Measurements from ENCODE around the gene RRAGA. TPM values are rescaled to one million over a fixed set of nuclear protein-coding genes. Genes with fewer than 3 reads are reported as not detected.
"Not testable (repeated sequence)": the region's sequence is repeated elsewhere in the genome, so short reads cannot be mapped to it uniquely, and the experiment has no call there.

Gene RRAGA
- polyA plus RNA-seq, 3 donors, result 107 to 121 (median 120) TPM

DNA sequence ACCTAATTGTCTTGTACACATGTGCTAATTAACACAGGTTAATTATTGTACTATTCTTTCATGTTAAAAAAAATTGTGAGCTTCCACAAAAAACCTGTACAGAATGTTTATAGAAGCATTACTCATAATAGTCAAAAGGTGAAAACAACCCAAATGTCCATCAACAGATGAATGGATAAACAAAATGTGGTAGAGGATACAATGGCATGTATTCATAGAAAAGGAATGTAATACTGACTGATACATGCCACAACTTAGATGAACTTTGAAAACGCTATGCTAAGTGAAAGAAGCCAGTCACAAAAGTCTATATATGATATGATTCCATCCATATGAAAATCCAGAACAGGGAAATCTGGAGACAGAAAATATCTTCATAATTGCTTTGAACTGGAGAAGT lies 25.6 kb downstream of the RRAGA start:
- no peak for DNase-seq (ENCODE audit: low read depth in 3 of 3, low spot score in 2 of 3)

DNA sequence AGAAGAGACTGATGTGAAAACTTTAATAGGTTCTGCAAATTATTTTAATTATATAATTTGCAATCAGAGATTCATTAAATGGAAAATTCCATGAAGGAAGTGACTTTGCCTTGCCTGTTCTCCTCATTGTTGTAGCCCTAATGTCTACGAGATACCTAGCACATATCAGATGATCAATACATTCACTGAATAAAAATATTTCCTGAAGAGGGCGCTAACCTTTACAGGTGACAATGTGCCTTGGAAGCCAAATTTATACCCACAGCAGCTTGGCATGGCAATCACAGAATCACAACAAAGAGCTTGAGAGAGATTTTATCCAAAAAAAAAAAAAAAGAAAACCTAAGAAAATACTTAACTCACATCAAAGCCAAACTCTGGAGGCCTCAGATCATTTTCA lies 36.1 kb downstream of the RRAGA start:
- no peak for DNase-seq (ENCODE audit: low read depth in 3 of 3, low spot score in 2 of 3)

DNA sequence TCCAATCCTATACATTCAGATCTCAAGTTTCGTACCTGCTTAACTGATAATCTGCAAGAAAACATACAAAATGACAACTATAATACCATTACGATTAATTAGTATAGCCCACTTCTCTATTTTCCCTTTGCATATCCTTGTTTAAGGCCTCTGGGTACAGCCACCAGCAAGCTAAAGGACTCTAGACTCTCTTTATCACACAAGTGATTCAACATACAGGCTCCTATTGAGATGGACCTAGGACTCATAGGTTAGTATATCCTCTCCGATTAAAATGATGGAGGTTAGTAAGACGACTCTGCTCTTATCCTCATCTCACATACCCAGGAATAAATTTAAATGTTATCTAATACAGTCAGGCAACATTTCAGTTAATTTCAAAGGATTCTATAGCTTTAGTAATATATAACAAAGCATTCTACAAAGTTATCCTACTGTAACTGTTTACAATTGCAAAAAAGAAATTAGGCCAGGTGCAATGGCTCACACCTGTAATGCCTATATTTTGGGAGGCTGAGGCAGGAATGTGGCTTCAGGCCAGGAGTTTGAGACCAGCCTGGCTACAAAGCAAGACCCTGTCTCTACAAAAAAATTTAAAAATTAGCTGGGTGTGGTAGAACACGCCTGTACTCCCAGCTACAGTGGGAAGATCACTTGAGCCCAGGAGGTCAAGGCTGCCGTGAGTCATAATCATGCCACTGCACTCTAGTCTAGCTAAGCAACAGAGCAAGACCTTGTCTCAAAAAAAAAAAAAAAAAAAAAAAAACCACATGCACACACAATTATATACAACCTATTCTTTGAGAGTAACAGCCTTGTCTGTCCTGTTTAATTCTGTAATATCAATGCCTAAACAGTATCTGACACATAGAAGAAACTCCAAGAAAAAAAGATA lies 38.1 kb downstream of the RRAGA start:
- DNase-seq (ENCODE audit: low read depth in 3 of 3, low spot score in 2 of 3), result no peak

DNA sequence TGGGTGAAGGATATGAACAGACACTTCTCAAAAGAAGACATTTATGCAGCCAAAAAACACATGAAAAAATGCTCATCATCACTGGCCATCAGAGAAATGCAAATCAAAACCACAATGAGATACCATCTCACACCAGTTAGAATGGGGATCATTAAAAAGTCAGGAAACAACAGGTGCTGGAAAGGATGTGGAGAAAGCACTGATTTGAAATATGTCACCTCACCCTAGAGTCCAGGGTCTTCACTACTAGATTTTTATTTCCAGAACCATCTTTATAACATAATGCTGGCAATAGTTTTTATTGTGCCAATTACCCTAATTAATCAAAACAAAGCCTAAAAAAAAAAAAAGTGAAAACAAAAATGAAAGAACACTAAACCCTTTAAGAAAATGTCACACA lies 48.2 kb downstream of the RRAGA start:
- not testable (repeated sequence) for DNase-seq (ENCODE audit: low read depth in 3 of 3, low spot score in 2 of 3)

Other genes with a start within 250 kb of the RRAGA start
- under 1 TPM; 0.17 to 0.24 (median 0.22) TPM for gene SAXO1, start 16.2 kb upstream of the RRAGA start, polyA plus RNA-seq (ENCODE audit: insufficient read length in 3 of 3)
- gene HAUS6, start 53.5 kb downstream of the RRAGA start, polyA plus RNA-seq (ENCODE audit: insufficient read length in 3 of 3), result 10 to 100 TPM; 18.3 to 22.5 (median 18.5) TPM
- gene PLIN2, start 78.1 kb downstream of the RRAGA start, polyA plus RNA-seq (ENCODE audit: insufficient read length in 3 of 3), result 100 to 1,000 TPM; 102 to 118 (median 106) TPM
- gene DENND4C, start 181.3 kb downstream of the RRAGA start, polyA plus RNA-seq (ENCODE audit: insufficient read length in 3 of 3), result 10 to 100 TPM; 45.4 to 50.2 (median 46.8) TPM